GM12892 (cell line): ENCODE results near the gene CNTNAP2.

ENCODE experiments used
- DNase-seq: peaks from one replicate; pipeline ENCODE4 v3.0.0; 2011; ENCODE audit not compliant: insufficient read length
- FAIRE-seq: peaks from 2 replicates; lab custom pipeline; 2011; peaks lifted over from hg19 to GRCh38; lab: Jason Lieb, UNC
- POLR2A ChIP-seq: IDR thresholded peaks from 2 replicates; pipeline ENCODE4 v1.6.1; 2011; ENCODE audit warnings: low read depth, low read length, control low read depth
- POLR2AphosphoS5 ChIP-seq: IDR thresholded peaks from 2 replicates; pipeline ENCODE4 v1.6.1; 2011; ENCODE audit warnings: low read depth, low read length, control low read depth
- TAF1 ChIP-seq: IDR thresholded peaks from 2 replicates; pipeline ENCODE4 v1.6.1; 2011; ENCODE audit warnings: low read depth, mild to moderate bottlenecking, control low read depth, low read length, borderline replicate concordance

CNTNAP2 gene

GRCh38 chr7:148334959-148335577 lies 2218.5 kb downstream of the CNTNAP2 start:
- FAIRE-seq, result no peak
- TF ChIP-seq POLR2AphosphoS5 (no peak), TAF1 (no peak), POLR2A (no peak)
- no peak for DNase-seq

- TF ChIP-seq POLR2AphosphoS5 (no peak), TAF1 (no peak), POLR2A (no peak)
- FAIRE-seq, result no peak
- no peak for DNase-seq
Observed at GRCh38 chr7:148335790-148336189, 2219.2 kb downstream of the CNTNAP2 start.

GRCh38 chr7:148336411-148336810 lies 2219.8 kb downstream of the CNTNAP2 start:
- DNase-seq (no peak), FAIRE-seq (no peak)
- TF ChIP-seq POLR2A (no peak), POLR2AphosphoS5 (no peak), TAF1 (no peak)

- DNase-seq (no peak), FAIRE-seq (no peak)
Observed at GRCh38 chr7:148337246-148337965, 2220.8 kb downstream of the CNTNAP2 start.

GRCh38 chr7:148337995-148338747 lies 2221.6 kb downstream of the CNTNAP2 start:
- FAIRE-seq (no peak), DNase-seq (no peak)
- no peak for TF ChIP-seq POLR2AphosphoS5
- TF ChIP-seq TAF1, result no peak
- TF ChIP-seq POLR2A, result no peak

More at GRCh38 chr7:148337246-148337965, 2220.8 kb downstream of the CNTNAP2 start:
- TF ChIP-seq POLR2AphosphoS5 (no peak), TAF1 (no peak), POLR2A (no peak)

- no peak for DNase-seq
- TF ChIP-seq POLR2AphosphoS5 (no peak), POLR2A (no peak), TAF1 (no peak)
- FAIRE-seq, result no peak
Observed at GRCh38 chr7:148340438-148341280, 2224.1 kb downstream of the CNTNAP2 start.

- TF ChIP-seq POLR2AphosphoS5 (no peak), POLR2A (no peak), TAF1 (no peak)
- FAIRE-seq, result no peak
- DNase-seq, result no peak
Observed at GRCh38 chr7:148344406-148344805, 2227.8 kb downstream of the CNTNAP2 start.

GRCh38 chr7:148347981-148348380 lies 2231.4 kb downstream of the CNTNAP2 start:
- no peak for DNase-seq

GRCh38 chr7:148348466-148348865 lies 2231.9 kb downstream of the CNTNAP2 start:
- no peak for TF ChIP-seq POLR2AphosphoS5
- TF ChIP-seq POLR2A, result no peak
- TF ChIP-seq TAF1, result no peak
- FAIRE-seq (no peak), DNase-seq (no peak)

More at GRCh38 chr7:148347981-148348380, 2231.4 kb downstream of the CNTNAP2 start:
- FAIRE-seq, result no peak
- TF ChIP-seq POLR2A, result no peak
- TF ChIP-seq POLR2AphosphoS5, result no peak
- TF ChIP-seq TAF1, result no peak

GRCh38 chr7:148356303-148356702 lies 2239.7 kb downstream of the CNTNAP2 start:
- FAIRE-seq, result no peak
- TF ChIP-seq POLR2A (no peak), POLR2AphosphoS5 (no peak), TAF1 (no peak)
- no peak for DNase-seq
